Measurements from ENCODE around the gene RASSF8.

- no peak for TF ChIP-seq CTCF (IDR thresholded peaks at IDR 0.05)
- TF ChIP-seq POLR2AphosphoS5 (IDR thresholded peaks at IDR 0.05): no peak
These were observed 104.1 kb downstream of the RASSF8 start for GRCh38 chr12:26062566-26062965.

Data from esophagus muscularis mucosa (tissue), 3 donors.